Hepatocyte (in vitro differentiated cells): ENCODE data around the gene ASTN2.

Experiments
- CTCF ChIP-seq: fragments of 200-600 bp; sonication (generic); IDR thresholded peaks from 2 replicates; pipeline ENCODE4 v1.5.1; 2016; ENCODE audit warnings: antibody characterized with exemption, mild to moderate bottlenecking; ENCODE audit not compliant: poor library complexity
- EZH2 ChIP-seq: fragments of 200-600 bp; sonication (generic); IDR thresholded peaks from 2 replicates; pipeline ENCODE4 v1.6.1; 2016; ENCODE audit warnings: antibody characterized with exemption, mild to moderate bottlenecking, borderline replicate concordance
- EZH2phosphoT487 ChIP-seq: fragments of 200-600 bp; sonication (generic); IDR thresholded peaks from one replicate; pipeline ENCODE4 v1.6.1; 2018; ENCODE audit warnings: antibody characterized with exemption, mild to moderate bottlenecking, low read depth, moderate library complexity; ENCODE audit not compliant: unreplicated experiment, severe bottlenecking

GRCh38 chr9:117134826-117135500, 279.9 kb downstream of the ASTN2 start:
- TF ChIP-seq CTCF (no peak), EZH2 (no peak), EZH2phosphoT487 (no peak)
